ENCODE measurements around the gene GMPPA. TPM values are rescaled to one million over a fixed set of nuclear protein-coding genes. Genes with fewer than 3 reads are reported as not detected.
A peak's percentile ranks its signal among the peaks of the same experiment; 100 is the strongest.

GMPPA gene
- total RNA-seq, 1 donor from 2014 or later = 42.5 TPM

DNA sequence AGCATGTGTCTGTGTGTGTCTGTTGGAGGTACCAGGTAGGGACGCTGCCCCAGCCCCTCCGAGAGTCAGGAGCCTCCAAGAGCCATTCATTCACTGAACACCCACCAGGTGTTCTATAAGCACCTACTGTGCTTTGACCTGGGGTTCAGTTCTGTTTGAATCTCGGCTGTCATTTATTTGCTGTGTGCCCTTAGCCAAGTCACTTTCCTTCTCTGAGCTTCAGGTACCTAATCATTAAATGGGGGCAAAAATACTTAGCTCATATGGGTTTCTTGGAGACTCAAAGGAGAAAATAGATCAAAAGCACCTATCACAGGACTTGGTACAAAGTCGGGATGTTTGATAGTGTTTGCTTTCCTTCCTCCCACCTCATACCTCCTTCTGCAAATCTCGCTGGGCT is 28.8 kb downstream of the GMPPA start:
- no peak overlapping the region for H3K4me3 Mint-ChIP-seq (ENCODE audit: unreplicated experiment)
- H3K36me3 Mint-ChIP-seq (ENCODE audit: unreplicated experiment) = no peaks in the 10 kb centered on the region
- no peak overlapping the region for H3K27ac Mint-ChIP-seq (ENCODE audit: unreplicated experiment)
- peaks cover 8% of the 10 kb centered on the region for H3K4me1 Mint-ChIP-seq (ENCODE audit: unreplicated experiment)
- TF ChIP-seq, protein P1, sequence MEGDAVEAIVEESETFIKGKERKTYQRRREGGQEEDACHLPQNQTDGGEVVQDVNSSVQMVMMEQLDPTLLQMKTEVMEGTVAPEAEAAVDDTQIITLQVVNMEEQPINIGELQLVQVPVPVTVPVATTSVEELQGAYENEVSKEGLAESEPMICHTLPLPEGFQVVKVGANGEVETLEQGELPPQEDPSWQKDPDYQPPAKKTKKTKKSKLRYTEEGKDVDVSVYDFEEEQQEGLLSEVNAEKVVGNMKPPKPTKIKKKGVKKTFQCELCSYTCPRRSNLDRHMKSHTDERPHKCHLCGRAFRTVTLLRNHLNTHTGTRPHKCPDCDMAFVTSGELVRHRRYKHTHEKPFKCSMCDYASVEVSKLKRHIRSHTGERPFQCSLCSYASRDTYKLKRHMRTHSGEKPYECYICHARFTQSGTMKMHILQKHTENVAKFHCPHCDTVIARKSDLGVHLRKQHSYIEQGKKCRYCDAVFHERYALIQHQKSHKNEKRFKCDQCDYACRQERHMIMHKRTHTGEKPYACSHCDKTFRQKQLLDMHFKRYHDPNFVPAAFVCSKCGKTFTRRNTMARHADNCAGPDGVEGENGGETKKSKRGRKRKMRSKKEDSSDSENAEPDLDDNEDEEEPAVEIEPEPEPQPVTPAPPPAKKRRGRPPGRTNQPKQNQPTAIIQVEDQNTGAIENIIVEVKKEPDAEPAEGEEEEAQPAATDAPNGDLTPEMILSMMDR (IDR thresholded peaks at IDR 0.05) = no peak
- DNase-seq (ENCODE audit: extremely low spot score, unreplicated experiment) = no peak
- H3K27me3 Mint-ChIP-seq (ENCODE audit: unreplicated experiment) = peaks cover 43% of the 10 kb centered on the region
- H3K9me3 Mint-ChIP-seq (ENCODE audit: unreplicated experiment) = no peaks in the 10 kb centered on the region

DNA sequence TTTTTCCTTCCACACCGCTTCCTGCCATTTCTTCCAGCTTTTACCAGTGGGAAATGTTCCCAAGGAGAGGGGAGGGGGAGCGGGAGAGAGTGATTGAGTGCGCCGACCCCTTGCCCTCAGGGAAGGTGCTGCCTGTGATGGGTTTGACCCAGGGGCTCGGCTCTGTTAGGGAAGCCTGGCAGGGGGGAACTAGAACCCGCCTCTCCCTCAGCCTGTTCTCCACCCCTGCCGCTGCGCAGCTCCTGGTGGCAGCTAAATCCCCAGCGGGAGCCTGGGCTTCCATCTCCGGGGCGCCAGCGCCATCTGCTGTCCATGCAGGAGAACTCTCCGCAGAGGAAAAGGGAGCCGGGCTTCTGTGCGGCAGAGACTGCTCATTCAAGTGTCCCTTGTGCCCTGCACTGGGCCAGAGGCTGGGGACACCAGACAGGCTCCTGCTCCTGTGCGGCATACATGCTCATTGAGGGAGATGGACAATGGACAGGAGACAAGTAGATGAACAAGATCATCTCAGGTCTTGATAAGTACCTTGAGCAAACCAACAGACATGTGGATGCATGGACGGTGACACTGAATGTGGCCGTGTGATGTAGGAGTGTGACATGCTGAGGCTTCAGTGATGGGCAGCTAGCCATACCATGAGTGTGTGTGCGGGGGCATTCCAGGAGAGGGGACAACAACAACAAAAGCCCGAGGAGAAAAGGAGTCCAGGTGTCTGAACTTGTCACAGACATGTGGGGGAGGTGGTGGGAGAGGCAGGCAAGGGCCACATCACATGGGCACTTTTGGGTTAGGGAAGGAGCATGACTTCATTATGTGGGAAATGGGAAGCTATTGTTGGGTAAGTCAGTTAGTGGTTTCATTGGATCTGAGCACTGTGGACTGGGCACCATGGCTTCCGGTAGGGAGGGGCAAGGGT is 31.6 kb downstream of the GMPPA start:
- Mint-ChIP-seq H3K27me3 (ENCODE audit: unreplicated experiment) (peaks cover 48% of the 10 kb centered on the region), H3K9me3 (ENCODE audit: unreplicated experiment) (no peaks in the 10 kb centered on the region), H3K4me3 (ENCODE audit: unreplicated experiment) (peak overlapping the region; percentile 31), H3K27ac (ENCODE audit: unreplicated experiment) (no peak overlapping the region), H3K36me3 (ENCODE audit: unreplicated experiment) (no peaks in the 10 kb centered on the region), H3K4me1 (ENCODE audit: unreplicated experiment) (peaks cover 8% of the 10 kb centered on the region)
- DNase-seq (ENCODE audit: extremely low spot score, unreplicated experiment) = peak; percentile 96
- TF ChIP-seq, protein P1 (IDR thresholded peaks at IDR 0.05) = peak; percentile 97

DNA sequence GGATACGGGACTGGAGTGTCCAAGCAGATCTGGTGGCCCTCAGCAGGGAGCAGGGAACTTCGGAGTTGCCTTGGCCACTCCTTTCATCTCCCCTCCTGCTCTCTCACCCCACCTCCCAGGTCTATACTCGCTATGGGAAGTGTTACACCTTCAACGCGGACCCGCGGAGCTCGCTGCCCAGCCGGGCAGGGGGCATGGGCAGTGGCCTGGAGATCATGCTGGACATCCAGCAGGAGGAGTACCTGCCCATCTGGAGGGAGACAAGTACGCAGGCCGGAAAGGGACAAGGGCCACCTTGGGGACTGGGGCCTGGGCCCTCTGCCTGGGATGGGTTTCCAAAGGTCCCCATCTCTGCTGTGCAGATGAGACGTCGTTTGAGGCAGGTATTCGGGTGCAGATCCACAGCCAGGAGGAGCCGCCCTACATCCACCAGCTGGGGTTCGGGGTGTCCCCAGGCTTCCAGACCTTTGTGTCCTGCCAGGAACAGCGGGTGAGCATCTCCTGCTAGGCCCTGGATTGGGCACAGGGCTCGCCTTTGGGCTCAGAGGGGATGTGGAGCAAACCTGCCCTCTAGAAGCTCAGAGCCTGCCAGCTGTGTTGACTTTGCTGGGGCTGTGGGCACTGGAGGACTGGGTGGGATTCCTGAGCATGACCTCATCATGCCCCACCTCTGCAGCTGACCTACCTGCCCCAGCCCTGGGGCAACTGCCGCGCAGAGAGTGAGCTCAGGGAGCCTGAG is 33.1 kb downstream of the GMPPA start:
- Mint-ChIP-seq H3K27me3 (ENCODE audit: unreplicated experiment) (peaks cover 39% of the 10 kb centered on the region), H3K9me3 (ENCODE audit: unreplicated experiment) (no peaks in the 10 kb centered on the region), H3K27ac (ENCODE audit: unreplicated experiment) (no peak overlapping the region), H3K4me1 (ENCODE audit: unreplicated experiment) (peaks cover 5% of the 10 kb centered on the region), H3K4me3 (ENCODE audit: unreplicated experiment) (no peak overlapping the region), H3K36me3 (ENCODE audit: unreplicated experiment) (no peaks in the 10 kb centered on the region)
- DNase-seq (ENCODE audit: extremely low spot score, unreplicated experiment) = no peak
- TF ChIP-seq, protein P1 (IDR thresholded peaks at IDR 0.05) = no peak

DNA sequence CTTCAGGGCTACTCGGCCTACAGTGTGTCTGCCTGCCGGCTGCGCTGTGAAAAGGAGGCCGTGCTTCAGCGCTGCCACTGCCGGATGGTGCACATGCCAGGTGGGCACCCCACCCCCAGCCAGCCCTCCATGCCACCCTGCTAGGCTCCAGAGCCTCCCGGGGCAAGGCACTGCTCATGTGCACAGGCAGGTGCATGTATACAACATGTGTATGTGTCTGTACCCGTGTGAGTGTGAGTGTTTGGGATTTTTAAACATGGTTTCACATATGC is 33.6 kb downstream of the GMPPA start:
- H3K36me3 Mint-ChIP-seq (ENCODE audit: unreplicated experiment) = no peaks in the 10 kb centered on the region
- H3K4me1 Mint-ChIP-seq (ENCODE audit: unreplicated experiment) = peaks cover 5% of the 10 kb centered on the region
- H3K4me3 Mint-ChIP-seq (ENCODE audit: unreplicated experiment) = no peak overlapping the region
- no peak for DNase-seq (ENCODE audit: extremely low spot score, unreplicated experiment)
- TF ChIP-seq, protein P1 (IDR thresholded peaks at IDR 0.05) = no peak
- H3K27me3 Mint-ChIP-seq (ENCODE audit: unreplicated experiment) = peaks cover 35% of the 10 kb centered on the region
- no peaks in the 10 kb centered on the region for H3K9me3 Mint-ChIP-seq (ENCODE audit: unreplicated experiment)
- no peak overlapping the region for H3K27ac Mint-ChIP-seq (ENCODE audit: unreplicated experiment)

All from osteocyte (in vitro differentiated cells).